ENCODE data around the gene OBSL1.

OBSL1 gene

GRCh38 chr2:219611866-219612576 is 40.7 kb upstream of the OBSL1 start:
- H3K9ac ChIP-seq (ENCODE audit: low read depth, low read length): no peak overlapping the region
- no peaks in the 10 kb centered on the region for H3K27me3 ChIP-seq (ENCODE audit: insufficient read depth, low read length)
- no peaks in the 10 kb centered on the region for H3K4me1 ChIP-seq (ENCODE audit: insufficient read depth, low read length)
- no peak overlapping the region for H3K27ac ChIP-seq (ENCODE audit: low read length)
- peaks cover 42% of the 10 kb centered on the region; the same call in 1 of the 2 replicates for H3K36me3 ChIP-seq (ENCODE audit: insufficient read depth, low read depth, low read length)
- H3K9me3 ChIP-seq (ENCODE audit: insufficient read depth, low read depth, low read length): no peaks in the 10 kb centered on the region
- H3K4me3 ChIP-seq (ENCODE audit: low read length): no peak overlapping the region

DNA sequence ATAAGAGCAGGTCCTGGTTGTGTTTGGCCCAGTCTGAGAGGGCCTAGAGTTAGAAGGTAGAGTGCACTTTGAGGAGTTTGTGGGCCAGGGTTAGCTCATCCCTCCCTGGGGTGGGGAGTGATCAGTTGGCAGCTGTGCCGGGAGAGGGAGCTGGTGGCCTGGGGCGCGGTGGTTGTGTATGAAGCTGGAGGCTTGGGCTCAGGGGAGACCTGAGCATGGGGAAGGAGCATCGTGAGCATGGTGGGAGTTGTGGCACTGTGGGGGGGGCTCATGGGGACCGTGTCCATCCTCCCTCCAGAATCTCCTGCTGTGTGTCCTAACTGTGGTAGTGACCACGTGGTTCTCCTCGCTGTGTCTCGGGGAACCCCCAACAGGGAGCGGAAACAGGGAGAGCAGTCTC is 40.0 kb upstream of the OBSL1 start:
- Histone ChIP-seq H3K9ac (ENCODE audit: low read depth, low read length) (no peak overlapping the region), H3K4me1 (ENCODE audit: insufficient read depth, low read length) (no peaks in the 10 kb centered on the region), H3K4me3 (ENCODE audit: low read length) (no peak overlapping the region), H3K36me3 (ENCODE audit: insufficient read depth, low read depth, low read length) (peaks cover 49% of the 10 kb centered on the region), H3K27me3 (ENCODE audit: insufficient read depth, low read length) (no peaks in the 10 kb centered on the region), H3K27ac (ENCODE audit: low read length) (no peak overlapping the region), H3K9me3 (ENCODE audit: insufficient read depth, low read depth, low read length) (no peaks in the 10 kb centered on the region)

GRCh38 chr2:219609149-219609750 is 37.9 kb upstream of the OBSL1 start:
- Histone ChIP-seq H3K27ac (ENCODE audit: low read length) (no peak overlapping the region), H3K4me3 (ENCODE audit: low read length) (no peak overlapping the region), H3K9me3 (ENCODE audit: insufficient read depth, low read depth, low read length) (no peaks in the 10 kb centered on the region), H3K9ac (ENCODE audit: low read depth, low read length) (no peak overlapping the region), H3K4me1 (ENCODE audit: insufficient read depth, low read length) (no peaks in the 10 kb centered on the region), H3K36me3 (ENCODE audit: insufficient read depth, low read depth, low read length) (peaks cover 48% of the 10 kb centered on the region), H3K27me3 (ENCODE audit: insufficient read depth, low read length) (no peaks in the 10 kb centered on the region)

DNA sequence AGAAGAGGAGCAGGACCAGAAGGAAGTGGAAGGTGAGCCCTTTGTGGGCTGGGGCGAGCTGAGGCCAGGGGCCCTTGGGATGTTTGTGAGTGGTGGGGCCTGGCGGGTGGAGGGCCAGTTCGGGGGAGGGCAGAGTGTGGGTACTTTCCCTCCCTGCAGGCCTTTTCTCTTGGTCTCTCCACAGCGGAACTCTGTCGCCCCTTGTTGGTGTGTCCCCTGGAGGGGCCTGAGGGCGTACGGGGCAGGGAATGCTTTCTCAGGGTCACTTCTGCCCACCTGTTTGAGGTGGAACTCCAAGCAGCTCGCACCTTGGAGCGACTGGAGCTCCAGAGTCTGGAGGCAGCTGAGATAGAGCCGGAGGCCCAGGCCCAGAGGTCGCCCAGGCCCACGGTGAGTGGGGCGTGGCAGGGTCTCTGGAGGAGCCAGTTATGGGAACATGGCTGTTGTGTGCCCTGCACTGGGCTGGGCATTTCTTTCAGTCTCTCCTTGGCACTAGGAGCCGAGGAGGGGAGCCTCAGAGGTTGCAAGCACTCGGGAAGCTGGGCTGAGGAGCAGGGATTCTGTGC is 37.1 kb upstream of the OBSL1 start:
- H3K9ac ChIP-seq (ENCODE audit: low read depth, low read length): no peak overlapping the region
- H3K27ac ChIP-seq (ENCODE audit: low read length): no peak overlapping the region
- no peak overlapping the region for H3K4me3 ChIP-seq (ENCODE audit: low read length)
- peaks cover 47% of the 10 kb centered on the region for H3K36me3 ChIP-seq (ENCODE audit: insufficient read depth, low read depth, low read length)
- no peaks in the 10 kb centered on the region for H3K27me3 ChIP-seq (ENCODE audit: insufficient read depth, low read length)
- no peaks in the 10 kb centered on the region for H3K9me3 ChIP-seq (ENCODE audit: insufficient read depth, low read depth, low read length)
- H3K4me1 ChIP-seq (ENCODE audit: insufficient read depth, low read length): no peaks in the 10 kb centered on the region

DNA sequence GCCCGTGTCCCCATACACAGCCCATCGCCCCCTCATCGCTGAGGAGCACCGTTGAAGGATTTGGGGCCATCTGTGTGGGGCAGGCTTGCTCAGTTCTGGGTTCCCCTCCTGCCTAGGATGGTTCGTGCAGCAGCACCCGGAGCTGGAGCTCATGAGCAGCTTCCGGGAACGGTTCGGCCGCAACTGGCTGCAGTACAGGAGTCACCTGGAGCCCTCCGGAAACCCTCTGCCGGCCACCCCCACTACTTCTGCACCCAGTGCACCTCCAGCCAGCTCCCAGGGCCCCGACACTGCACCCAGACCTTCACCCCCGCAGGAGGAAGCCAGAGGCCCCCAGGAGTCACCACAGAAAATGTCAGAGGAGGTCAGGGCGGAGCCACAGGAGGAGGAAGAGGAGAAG is 36.6 kb upstream of the OBSL1 start:
- no peak overlapping the region for H3K27ac ChIP-seq (ENCODE audit: low read length)
- no peaks in the 10 kb centered on the region for H3K27me3 ChIP-seq (ENCODE audit: insufficient read depth, low read length)
- no peaks in the 10 kb centered on the region for H3K4me1 ChIP-seq (ENCODE audit: insufficient read depth, low read length)
- peaks cover 47% of the 10 kb centered on the region for H3K36me3 ChIP-seq (ENCODE audit: insufficient read depth, low read depth, low read length)
- H3K9me3 ChIP-seq (ENCODE audit: insufficient read depth, low read depth, low read length): no peaks in the 10 kb centered on the region
- H3K4me3 ChIP-seq (ENCODE audit: low read length): no peak overlapping the region
- H3K9ac ChIP-seq (ENCODE audit: low read depth, low read length): no peak overlapping the region

DNA sequence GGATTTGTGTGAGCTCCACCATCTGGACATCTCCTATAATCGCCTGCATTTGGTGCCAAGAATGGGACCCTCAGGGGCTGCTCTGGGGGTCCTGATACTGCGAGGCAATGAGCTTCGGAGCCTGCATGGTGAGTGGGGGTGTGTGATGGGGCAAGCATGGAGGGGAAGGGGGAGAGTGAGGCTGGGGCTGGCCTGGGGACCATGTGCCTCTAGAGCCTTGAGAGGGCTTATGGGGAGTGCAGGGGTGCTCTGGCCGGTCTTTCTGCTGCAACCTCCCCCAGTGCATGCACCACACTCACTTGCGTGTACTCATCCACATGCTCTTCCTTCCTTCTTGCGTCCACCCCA is 34.2 kb upstream of the OBSL1 start:
- Histone ChIP-seq H3K36me3 (ENCODE audit: insufficient read depth, low read depth, low read length) (peaks cover 47% of the 10 kb centered on the region), H3K4me1 (ENCODE audit: insufficient read depth, low read length) (no peaks in the 10 kb centered on the region), H3K4me3 (ENCODE audit: low read length) (no peak overlapping the region), H3K27me3 (ENCODE audit: insufficient read depth, low read length) (no peaks in the 10 kb centered on the region), H3K9me3 (ENCODE audit: insufficient read depth, low read depth, low read length) (no peaks in the 10 kb centered on the region), H3K27ac (ENCODE audit: low read length) (no peak overlapping the region), H3K9ac (ENCODE audit: low read depth, low read length) (no peak overlapping the region)

GRCh38 chr2:219603771-219604170 is 32.4 kb upstream of the OBSL1 start:
- H3K36me3 ChIP-seq (ENCODE audit: insufficient read depth, low read depth, low read length): peaks cover 38% of the 10 kb centered on the region
- H3K4me3 ChIP-seq (ENCODE audit: low read length): no peak overlapping the region
- H3K4me1 ChIP-seq (ENCODE audit: insufficient read depth, low read length): no peaks in the 10 kb centered on the region
- no peak overlapping the region for H3K27ac ChIP-seq (ENCODE audit: low read length)
- no peak overlapping the region for H3K9ac ChIP-seq (ENCODE audit: low read depth, low read length)
- no peaks in the 10 kb centered on the region for H3K27me3 ChIP-seq (ENCODE audit: insufficient read depth, low read length)
- H3K9me3 ChIP-seq (ENCODE audit: insufficient read depth, low read depth, low read length): no peaks in the 10 kb centered on the region

- no peaks in the 10 kb centered on the region for H3K9me3 ChIP-seq (ENCODE audit: insufficient read depth, low read depth, low read length)
- H3K27me3 ChIP-seq (ENCODE audit: insufficient read depth, low read length): no peaks in the 10 kb centered on the region
- peak overlapping the region; percentile 98; the same call in 1 of the 2 replicates for H3K9ac ChIP-seq (ENCODE audit: low read depth, low read length)
- peak overlapping the region; percentile 20 for H3K27ac ChIP-seq (ENCODE audit: low read length)
- H3K4me3 ChIP-seq (ENCODE audit: low read length): peak overlapping the region; percentile 94
- H3K4me1 ChIP-seq (ENCODE audit: insufficient read depth, low read length): peaks cover 17% of the 10 kb centered on the region; the same call in 1 of the 2 replicates
- peaks cover 13% of the 10 kb centered on the region; the same call in 1 of the 2 replicates for H3K36me3 ChIP-seq (ENCODE audit: insufficient read depth, low read depth, low read length)
These were observed 27.2 kb upstream of the OBSL1 start for GRCh38 chr2:219598308-219599078.

DNA sequence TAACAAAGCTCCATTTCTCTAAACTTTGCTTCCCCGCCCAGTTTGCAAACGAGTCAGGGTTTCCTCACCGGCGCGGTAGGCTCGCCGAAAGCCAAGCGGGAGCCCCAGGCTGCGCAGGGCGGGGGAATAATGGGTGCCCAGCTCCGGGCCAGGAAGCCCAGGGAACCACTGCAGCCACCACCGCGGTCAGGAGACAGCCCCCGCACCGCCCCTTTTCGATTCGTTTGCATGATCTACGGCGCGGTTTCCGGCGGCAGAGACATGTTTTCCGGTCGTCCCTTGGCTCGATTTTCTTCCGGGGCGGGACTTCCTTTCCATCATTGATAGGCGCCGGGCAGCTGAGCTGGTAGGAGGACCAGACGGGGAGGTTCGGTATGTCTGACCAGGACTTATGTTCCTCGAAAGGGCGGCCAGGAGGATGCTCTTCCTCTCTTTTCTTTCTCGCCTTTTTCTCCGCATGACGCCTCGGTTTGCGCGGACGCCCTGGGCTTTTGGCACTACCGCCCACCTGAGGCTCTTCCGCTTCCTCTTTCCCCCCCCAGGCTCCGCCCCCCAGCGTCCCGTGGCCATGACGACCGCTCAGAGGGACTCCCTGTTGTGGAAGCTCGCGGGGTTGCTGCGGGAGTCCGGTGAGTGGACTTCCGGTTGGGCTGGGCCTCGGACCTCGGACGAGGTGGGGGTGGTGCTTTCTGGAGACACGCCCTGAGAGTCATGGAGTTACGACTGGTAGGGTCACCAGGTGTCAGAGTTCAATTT is 26.4 kb upstream of the OBSL1 start, which contains the start of gene STK11IP:
Gene STK11IP, plus strand, starts transcription at position 306 of the 756 bp plus-strand sequence. Its CDS starts 263 bp downstream, at position 569.
- Histone ChIP-seq H3K9me3 (ENCODE audit: insufficient read depth, low read depth, low read length) (no peaks in the 10 kb centered on the region), H3K36me3 (ENCODE audit: insufficient read depth, low read depth, low read length) (peaks cover 13% of the 10 kb centered on the region; the same call in 1 of the 2 replicates), H3K4me1 (ENCODE audit: insufficient read depth, low read length) (peaks cover 17% of the 10 kb centered on the region; the same call in 1 of the 2 replicates), H3K9ac (ENCODE audit: low read depth, low read length) (peak within 1 kb of the TSS; percentile 98), H3K27me3 (ENCODE audit: insufficient read depth, low read length) (no peaks in the 10 kb centered on the region), H3K27ac (ENCODE audit: low read length) (peak within 1 kb of the TSS; percentile 88), H3K4me3 (ENCODE audit: low read length) (peak within 1 kb of the TSS; percentile 94)

DNA sequence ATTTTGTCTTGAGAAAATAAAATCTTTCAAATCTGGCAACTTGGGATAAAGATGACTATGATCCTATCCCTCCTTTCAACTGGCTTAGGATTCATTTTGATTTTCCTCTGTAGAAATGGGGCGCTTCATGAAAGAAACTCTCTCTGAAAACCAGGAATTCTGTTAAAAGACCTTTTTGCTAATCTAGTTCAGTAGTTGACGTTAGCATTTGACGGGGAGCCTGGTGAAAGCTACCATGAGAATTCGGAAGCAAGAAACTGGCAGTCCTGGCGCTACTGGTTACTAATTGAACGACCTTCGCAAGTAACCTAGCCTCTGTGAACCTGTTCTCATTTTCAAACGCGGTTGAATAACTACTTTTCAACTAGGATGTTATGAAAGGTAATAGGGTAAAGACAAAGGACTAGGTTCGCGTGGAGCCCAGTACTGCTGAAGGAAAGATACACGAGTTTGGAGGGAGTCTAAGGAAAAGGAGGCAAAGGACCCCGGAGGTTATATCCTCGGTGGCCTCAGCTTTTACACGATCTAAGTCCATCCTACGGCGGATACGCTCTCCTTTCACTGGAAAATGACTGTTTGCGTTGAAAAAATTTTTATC is 25.7 kb upstream of the OBSL1 start:
- Histone ChIP-seq H3K9ac (ENCODE audit: low read depth, low read length) (peak overlapping the region; percentile 98), H3K4me1 (ENCODE audit: insufficient read depth, low read length) (peaks cover 17% of the 10 kb centered on the region; the same call in 1 of the 2 replicates), H3K27me3 (ENCODE audit: insufficient read depth, low read length) (no peaks in the 10 kb centered on the region), H3K27ac (ENCODE audit: low read length) (peak overlapping the region; percentile 88), H3K9me3 (ENCODE audit: insufficient read depth, low read depth, low read length) (no peaks in the 10 kb centered on the region), H3K4me3 (ENCODE audit: low read length) (peak overlapping the region; percentile 94), H3K36me3 (ENCODE audit: insufficient read depth, low read depth, low read length) (peaks cover 6% of the 10 kb centered on the region; the same call in 1 of the 2 replicates)
